Endothelial cell of umbilical vein (primary cell): ENCODE measurements around the gene RASGRF2.

Source experiments
- EZH2 ChIP-seq: IDR thresholded peaks from 2 replicates; pipeline ENCODE4 v1.6.1; 2012; ENCODE audit warnings: borderline replicate concordance, low read depth, mild to moderate bottlenecking, moderate library complexity, low read length, inconsistent platforms; ENCODE audit not compliant: severe bottlenecking
- FOS ChIP-seq: IDR thresholded peaks from 2 replicates; pipeline ENCODE4 v1.6.1; 2011; ENCODE audit warnings: mild to moderate bottlenecking, low read length, moderate library complexity, borderline replicate concordance; ENCODE audit not compliant: insufficient read depth
- JUN ChIP-seq: IDR thresholded peaks from 2 replicates; pipeline ENCODE4 v1.6.1; 2011; ENCODE audit warnings: borderline replicate concordance, low read depth; ENCODE audit not compliant: insufficient read length, insufficient read depth
- MYC ChIP-seq: IDR thresholded peaks from one replicate; pipeline ENCODE4 v1.6.1; 2011; ENCODE audit warnings: mild to moderate bottlenecking, low read depth, low read length
- POLR2A ChIP-seq: IDR thresholded peaks from 2 replicates; pipeline ENCODE4 v1.6.1; 2012; ENCODE audit warnings: low read depth, mild to moderate bottlenecking, control low read depth, low read length
- POLR2AphosphoS5 ChIP-seq: IDR thresholded peaks from 2 replicates; pipeline ENCODE4 v1.6.1; 2012; ENCODE audit warnings: low read depth, mild to moderate bottlenecking, control low read depth, low read length, moderate library complexity; ENCODE audit not compliant: insufficient read depth
- TF ChIP-seq, protein P1 (sequence below), 2 donors: IDR thresholded peaks; 1 replicate in 1 of 2; 2 replicates in 1 of 2; pipeline ENCODE4 v1.5.1; 2011; ENCODE audit warnings: low read length in 2 of 2, mild to moderate bottlenecking in 2 of 2, moderate library complexity in 2 of 2, control low read depth in 1 of 2, inconsistent platforms in 1 of 2, low read depth in 1 of 2; ENCODE audit not compliant: insufficient read depth in 1 of 2; ENCODE audit errors: extremely low read depth in 1 of 2
- TF ChIP-seq, protein P2 (sequence below): IDR thresholded peaks from 2 replicates; pipeline ENCODE4 v1.6.1; 2011; ENCODE audit not compliant: insufficient read depth, insufficient read length

DNA sequence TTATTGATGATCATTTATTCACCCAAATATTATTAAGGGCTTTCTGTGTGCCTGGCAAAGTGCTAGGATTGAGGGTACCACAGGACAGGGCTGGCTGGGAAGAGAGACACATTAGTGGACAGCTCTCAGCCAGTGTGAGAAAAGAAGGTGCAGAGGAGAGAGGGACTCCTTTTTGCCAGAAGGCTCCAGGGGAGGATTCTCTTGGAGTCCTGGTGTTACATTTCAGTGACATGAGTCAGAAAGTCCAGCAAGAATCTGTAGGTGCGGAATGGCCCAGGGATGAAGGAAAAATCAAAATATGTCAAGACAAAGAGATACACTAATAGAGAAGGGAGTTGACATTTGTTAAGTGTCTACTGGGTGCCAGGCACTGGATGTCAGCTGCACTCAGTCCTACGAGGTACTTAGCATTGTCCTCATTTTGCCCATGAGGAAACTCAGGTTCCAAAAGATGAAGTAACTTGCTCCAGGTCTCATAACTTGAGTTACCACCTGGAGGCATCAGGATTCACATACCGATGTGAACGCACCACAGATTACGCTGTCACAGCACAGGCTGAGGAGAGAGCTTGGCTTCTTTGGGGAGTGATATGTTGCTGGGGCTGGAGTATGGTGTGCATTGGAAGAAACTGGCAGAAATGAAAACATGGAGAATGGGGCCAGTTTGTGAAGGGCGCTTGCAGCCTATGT lies 60.5 kb downstream of the RASGRF2 start:
- no peak for TF ChIP-seq POLR2A
- TF ChIP-seq, protein P1, sequence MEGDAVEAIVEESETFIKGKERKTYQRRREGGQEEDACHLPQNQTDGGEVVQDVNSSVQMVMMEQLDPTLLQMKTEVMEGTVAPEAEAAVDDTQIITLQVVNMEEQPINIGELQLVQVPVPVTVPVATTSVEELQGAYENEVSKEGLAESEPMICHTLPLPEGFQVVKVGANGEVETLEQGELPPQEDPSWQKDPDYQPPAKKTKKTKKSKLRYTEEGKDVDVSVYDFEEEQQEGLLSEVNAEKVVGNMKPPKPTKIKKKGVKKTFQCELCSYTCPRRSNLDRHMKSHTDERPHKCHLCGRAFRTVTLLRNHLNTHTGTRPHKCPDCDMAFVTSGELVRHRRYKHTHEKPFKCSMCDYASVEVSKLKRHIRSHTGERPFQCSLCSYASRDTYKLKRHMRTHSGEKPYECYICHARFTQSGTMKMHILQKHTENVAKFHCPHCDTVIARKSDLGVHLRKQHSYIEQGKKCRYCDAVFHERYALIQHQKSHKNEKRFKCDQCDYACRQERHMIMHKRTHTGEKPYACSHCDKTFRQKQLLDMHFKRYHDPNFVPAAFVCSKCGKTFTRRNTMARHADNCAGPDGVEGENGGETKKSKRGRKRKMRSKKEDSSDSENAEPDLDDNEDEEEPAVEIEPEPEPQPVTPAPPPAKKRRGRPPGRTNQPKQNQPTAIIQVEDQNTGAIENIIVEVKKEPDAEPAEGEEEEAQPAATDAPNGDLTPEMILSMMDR (IDR thresholded peaks at IDR 0.05; ENCODE audit: extremely low read depth in 1 of 2, insufficient read depth in 1 of 2, low read depth in 1 of 2, low read length in 2 of 2) = no peak
- TF ChIP-seq EZH2 = no peak
- TF ChIP-seq, protein P2, sequence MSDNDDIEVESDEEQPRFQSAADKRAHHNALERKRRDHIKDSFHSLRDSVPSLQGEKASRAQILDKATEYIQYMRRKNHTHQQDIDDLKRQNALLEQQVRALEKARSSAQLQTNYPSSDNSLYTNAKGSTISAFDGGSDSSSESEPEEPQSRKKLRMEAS = no peak
- TF ChIP-seq POLR2AphosphoS5 = no peak
- no peak for TF ChIP-seq JUN
- no peak for TF ChIP-seq MYC
- no peak for TF ChIP-seq FOS
